ENCODE data around the gene STK31. TPM values are rescaled to one million over a fixed set of nuclear protein-coding genes. Genes with fewer than 3 reads are reported as not detected.
"Not testable (repeated sequence)": the region's sequence is repeated elsewhere in the genome, so short reads cannot be mapped to it uniquely, and the experiment has no call there.

The STK31 gene
- polyA plus RNA-seq, 3 donors = 0.41 to 1.0 (median 0.44) TPM

- peak; percentile 54 for DNase-seq
Measured at GRCh38 chr7:23712368-23713284, 2.6 kb downstream of the STK31 start.

DNA sequence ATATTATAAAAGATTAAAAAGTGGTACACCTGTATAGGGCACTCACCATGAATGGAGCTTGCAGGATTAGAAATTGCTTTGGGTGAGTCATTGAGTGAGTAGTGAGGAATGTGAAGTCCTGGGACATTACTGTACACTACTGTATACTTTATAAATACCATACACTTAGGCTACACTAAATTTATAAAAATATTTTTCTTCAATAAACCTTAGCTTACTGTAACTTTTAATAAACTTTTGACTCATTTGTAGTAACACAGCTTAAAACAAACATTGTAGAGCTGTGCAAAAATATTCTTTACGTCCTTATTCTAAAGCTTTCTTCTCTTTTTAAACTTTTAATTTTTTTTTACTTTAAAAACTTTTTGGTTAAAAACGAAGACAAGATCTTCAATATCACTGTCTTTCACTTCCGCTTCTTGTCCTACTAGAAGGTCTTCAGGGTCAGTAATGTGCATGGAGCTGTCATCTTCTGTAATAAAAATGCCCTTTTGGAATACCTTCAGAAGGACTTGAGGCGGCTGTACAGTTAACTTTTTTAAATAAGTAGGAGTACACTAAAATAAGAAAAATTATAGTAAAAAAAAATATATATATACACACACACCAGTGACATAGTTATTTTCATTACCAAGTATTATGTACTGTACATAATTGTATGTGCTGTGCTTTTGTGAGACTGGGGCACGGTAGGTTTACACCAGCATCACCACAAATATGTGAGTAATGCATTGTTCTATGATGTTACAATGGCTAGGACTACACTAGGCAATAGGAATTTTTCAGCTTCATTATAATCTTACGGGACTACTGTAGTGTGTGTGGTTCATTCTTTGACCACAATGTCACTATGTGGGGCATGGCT, 3.5 kb downstream of the STK31 start:
- no peak for DNase-seq

GRCh38 chr7:23714150-23714464, 4.1 kb downstream of the STK31 start:
- DNase-seq = no peak

DNA sequence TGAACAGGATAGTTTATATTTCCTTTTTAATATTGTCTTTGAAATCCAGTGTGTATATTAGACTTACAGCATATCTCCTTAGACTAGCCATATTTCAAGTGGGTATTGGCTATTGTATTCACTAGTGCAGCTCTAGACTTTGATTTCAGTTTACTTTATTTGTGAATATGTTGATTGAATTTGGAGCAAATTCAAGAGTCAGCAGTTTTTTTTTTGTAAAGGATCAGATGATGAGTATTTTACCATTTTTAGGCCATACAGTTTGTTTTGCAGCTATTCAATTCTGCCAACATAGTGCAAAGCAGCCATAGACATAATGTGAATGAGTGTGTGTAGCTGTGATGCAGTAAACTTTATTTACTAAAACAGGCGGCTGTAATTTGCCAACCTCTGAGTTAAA, 4.6 kb downstream of the STK31 start:
- DNase-seq = no peak

GRCh38 chr7:23715099-23715498, 5.1 kb downstream of the STK31 start:
- DNase-seq = no peak

DNA sequence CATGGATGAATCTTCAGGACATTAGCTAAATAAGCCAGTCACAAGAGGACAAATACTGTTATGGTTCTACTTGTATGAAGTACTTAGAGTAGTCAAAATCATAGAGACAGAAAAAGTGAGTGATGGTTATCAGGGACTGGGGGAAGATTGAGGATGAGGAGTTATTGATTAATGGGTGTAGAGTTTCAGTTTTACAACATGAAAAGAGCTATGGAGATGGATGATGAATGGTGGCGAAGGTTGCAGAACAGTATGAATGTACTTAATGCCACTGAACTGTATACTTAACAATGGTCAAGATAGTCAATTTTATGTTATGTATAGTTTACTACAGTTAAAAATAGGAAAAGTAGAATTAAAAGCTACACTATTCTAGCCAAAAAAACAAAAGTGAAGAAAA, 7.8 kb downstream of the STK31 start:
- DNase-seq = no peak

DNA sequence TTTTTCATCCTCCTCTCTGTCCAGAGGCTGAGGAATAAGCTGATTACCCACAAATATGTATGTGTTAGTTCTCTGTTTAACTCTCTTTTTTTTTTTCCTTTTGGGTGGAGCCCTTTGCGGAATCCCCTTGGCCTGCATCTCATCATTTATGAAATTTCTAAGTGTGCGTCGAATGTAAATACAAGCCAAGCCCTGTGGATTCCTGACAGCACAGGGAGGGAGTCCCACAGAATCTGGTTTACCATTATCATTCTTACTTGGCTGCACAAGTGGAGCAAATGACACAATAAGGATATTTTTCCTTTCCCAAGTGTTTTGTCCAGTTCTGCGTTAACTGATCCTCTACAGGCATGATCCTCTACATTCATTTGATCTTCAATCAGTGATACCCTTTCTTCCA, 11.4 kb downstream of the STK31 start:
- DNase-seq = no peak

GRCh38 chr7:23722587-23723216, 12.7 kb downstream of the STK31 start:
- DNase-seq = not testable (repeated sequence)

- peak; percentile 9 for DNase-seq
Measured at GRCh38 chr7:23724113-23724512, 14.1 kb downstream of the STK31 start.

- DNase-seq = no peak
Measured at GRCh38 chr7:23742051-23742450, 32.0 kb downstream of the STK31 start.

DNA sequence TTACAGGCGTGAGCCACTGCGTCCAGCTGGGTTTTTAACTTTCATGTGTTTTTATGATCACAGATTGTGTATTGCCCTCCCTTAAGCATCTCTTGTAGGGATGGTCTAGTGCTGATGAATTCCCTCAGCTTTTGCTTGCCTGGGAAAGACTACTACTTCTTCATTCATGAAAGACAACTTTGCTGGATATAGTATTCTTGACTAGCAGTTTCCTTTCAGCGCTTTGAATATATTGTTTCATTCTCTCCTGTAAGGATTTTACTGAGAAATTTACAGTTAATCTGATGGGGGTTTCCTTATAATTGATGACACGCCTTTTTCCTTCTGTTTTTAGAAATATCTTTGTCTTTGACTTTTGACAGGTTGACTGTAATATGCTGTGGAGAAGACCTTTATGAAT, 33.2 kb downstream of the STK31 start:
- DNase-seq = no peak

- DNase-seq = no peak
Measured at GRCh38 chr7:23746629-23747028, 36.6 kb downstream of the STK31 start.

DNA sequence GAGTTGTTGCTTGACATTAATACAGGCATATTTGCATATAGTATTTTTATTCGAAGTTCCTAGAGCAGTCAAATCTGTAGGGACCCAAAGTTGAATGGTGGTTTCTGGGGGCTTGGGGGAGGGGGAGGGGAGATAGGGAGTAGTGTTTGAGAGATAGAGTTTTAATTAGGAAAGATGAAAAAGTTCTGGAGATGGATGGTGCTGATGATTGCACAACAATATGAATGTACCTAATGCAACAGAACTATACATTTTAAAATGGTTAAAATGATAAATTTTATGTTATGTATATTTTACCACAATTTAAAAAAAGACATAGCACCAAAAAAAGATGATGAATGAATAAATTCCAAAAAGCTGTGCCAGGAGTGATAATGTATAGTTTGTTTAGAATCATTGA, 41.8 kb downstream of the STK31 start:
- DNase-seq = no peak

DNA sequence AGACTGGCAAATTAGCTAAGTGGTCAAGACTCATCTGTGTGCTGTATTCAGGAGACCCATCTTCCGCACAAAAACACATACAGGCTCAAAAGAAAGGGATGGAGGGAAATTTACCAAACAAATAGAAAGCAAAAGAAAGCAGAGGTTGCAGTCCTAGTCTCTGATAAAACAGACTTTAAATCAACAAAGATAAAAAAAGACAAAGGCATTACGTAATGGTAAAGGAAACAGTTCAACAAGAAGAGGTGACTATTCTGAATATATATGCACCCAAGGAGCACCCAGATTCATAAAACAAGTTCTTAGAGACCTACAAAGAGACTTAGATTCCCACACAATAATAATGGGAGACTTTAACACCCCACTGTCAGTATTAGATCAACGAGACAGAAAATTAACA, 48.8 kb downstream of the STK31 start:
- not testable (repeated sequence) for DNase-seq

DNA sequence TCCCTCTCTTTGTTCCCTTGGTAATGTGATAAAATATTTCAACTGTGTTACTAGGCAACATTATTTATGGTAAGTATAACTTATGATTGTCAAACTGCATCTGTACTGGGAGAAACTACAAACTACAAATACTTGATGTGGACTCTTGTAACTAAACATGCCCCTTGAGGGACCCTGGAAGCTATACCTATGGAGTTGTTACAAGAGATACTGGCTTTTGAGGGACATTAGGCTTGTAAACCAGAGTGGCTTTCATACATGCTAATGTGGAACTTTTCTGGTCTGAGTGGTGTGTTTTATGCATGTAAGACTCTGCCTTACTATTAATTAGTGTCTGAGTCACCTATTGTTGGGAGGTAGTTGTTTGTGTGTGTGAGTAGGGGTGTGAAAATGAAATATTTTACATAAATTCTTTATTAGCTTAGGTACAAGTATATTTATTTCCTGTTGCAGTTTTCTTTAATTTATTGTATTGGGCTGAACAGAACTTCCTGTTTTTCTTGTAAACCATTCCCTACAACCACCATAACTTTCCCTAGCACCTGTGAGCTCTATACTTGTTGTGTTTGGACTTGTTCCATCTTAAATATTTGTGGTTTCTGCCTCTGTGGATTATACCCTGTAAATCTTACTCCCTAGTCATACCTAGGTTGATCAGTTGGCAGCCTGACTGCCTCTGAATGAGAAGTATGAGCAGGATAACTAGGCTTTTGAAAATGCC, 49.8 kb downstream of the STK31 start:
- DNase-seq = peak; percentile 39

GRCh38 chr7:23765943-23766342, 55.9 kb downstream of the STK31 start:
- DNase-seq = no peak

- no peak for DNase-seq
Measured at GRCh38 chr7:23767514-23767913, 57.5 kb downstream of the STK31 start.

DNA sequence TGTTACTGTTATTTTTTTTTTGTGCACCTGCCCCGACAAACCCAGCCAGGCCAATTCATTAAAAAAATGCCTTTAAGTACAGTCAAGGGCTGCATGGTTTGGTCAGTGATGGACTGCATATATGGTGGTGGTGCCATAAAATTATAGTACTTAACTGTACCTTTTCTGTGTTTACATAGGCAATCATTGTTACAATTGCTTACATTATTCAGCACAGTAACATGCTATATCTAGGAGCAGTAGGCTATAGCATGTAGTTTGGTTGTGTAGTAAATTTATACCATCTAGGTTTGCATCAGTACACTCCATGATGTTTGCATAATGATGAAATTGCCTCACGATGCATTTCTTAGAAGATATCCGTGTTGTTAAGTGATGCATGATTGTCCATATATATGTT, 58.0 kb downstream of the STK31 start:
- no peak for DNase-seq

DNA sequence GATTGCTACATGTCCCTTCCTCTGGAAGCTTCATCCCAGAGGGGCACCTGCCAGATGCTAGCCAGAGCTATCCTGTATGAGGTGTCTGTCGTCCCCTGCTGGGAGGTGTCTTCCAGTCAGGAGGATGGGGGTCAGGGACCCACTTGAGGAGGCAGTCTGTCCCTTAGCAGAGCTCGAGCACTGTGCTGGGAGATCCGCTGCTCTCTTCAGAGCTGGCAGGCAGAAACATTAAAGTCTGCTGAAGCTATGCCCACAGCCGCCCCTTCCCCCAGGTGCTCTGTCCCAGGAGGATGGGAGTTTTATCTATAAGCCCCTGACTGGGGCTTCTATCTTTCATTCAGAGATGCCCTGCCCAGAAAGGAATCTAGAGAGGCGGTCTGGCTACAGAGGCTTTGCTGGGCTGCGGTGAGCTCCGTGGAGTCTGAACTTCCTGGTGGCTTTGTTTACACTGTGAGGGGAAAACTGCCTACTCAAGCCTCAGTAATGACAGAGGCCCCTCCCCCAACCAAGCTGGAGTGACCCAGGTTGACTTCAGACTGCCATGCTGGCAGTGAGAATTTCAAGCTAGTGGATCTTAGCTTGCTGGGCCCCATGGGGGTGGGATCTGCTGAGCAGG, 69.3 kb downstream of the STK31 start:
- not testable (repeated sequence) for DNase-seq

GRCh38 chr7:23783115-23783514, 73.1 kb downstream of the STK31 start:
- no peak for DNase-seq

DNA sequence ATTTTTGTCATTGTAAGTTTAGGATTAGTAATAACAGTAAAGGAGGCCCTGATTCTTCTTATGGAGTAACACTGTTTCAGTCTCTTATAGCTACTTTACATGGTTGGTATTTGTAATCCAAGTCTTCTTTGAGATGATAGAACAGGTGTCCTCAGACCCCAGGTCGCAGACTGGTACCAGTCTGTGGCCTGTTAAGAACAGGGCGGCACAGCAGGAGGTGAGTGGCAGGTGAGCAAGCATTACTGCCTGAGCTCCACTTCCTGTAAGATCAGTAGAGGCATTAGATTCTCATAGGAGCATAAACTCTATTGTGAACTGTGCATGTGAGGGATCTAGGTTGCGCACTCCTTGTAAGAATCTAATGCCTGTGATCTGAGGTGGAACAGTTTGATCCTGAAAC, 77.3 kb downstream of the STK31 start:
- DNase-seq = no peak
